Glutamatergic neuron (in vitro differentiated cells): ENCODE data around the gene CAMK1D. TPM values are rescaled to one million over a fixed set of nuclear protein-coding genes. Genes with fewer than 3 reads are reported as not detected.
"Not testable (repeated sequence)": the region's sequence is repeated elsewhere in the genome, so short reads cannot be mapped to it uniquely, and the experiment has no call there.

ENCODE experiments used
- DNase-seq: peaks from one replicate; pipeline ENCODE4 v3.0.0; 2022
- H3K27ac Mint-ChIP-seq: one replicate; pipeline ENCODE4 v1.8.0; 2020; ENCODE audit warnings: mild to moderate bottlenecking, mixed read lengths, inconsistent platforms; ENCODE audit not compliant: unreplicated experiment
- H3K27me3 Mint-ChIP-seq: one replicate; pipeline ENCODE4 v1.8.0; 2020; ENCODE audit warnings: mild to moderate bottlenecking, moderate library complexity, mixed read lengths, inconsistent platforms; ENCODE audit not compliant: unreplicated experiment
- H3K36me3 Mint-ChIP-seq: one replicate; pipeline ENCODE4 v1.8.0; 2020; ENCODE audit warnings: mild to moderate bottlenecking, mixed read lengths, inconsistent platforms; ENCODE audit not compliant: unreplicated experiment
- H3K4me1 Mint-ChIP-seq: one replicate; pipeline ENCODE4 v1.8.0; 2020; ENCODE audit warnings: mild to moderate bottlenecking, low read depth, mixed read lengths, inconsistent platforms; ENCODE audit not compliant: unreplicated experiment
- H3K4me3 Mint-ChIP-seq: one replicate; pipeline ENCODE4 v1.8.0; 2020; ENCODE audit warnings: mild to moderate bottlenecking, mixed read lengths, inconsistent platforms; ENCODE audit not compliant: unreplicated experiment
- H3K9me3 Mint-ChIP-seq: one replicate; pipeline ENCODE4 v1.8.0; 2020; ENCODE audit warnings: mild to moderate bottlenecking, moderate library complexity, mixed read lengths, inconsistent platforms; ENCODE audit not compliant: unreplicated experiment
- total RNA-seq: library from RNA; stranded (reverse); fragmentation: NEBNext Ultra II Directional; extraction: Animal tissue kit (Norgen Biotek cat#: 25700); gene quantifications from one replicate; pipeline ENCODE4 v1.2.1, GENCODE V29; 2021; ENCODE audit not compliant: unreplicated experiment
- TF ChIP-seq, protein P1 (sequence below): fragments of 200-600 bp; sonication (generic); IDR thresholded peaks from one replicate; pipeline ENCODE4 v1.5.0; 2021; ENCODE audit not compliant: partially characterized antibody, unreplicated experiment

CAMK1D gene
- total RNA-seq, 1 donor from 2014 or later: 29.8 TPM

GRCh38 chr10:12351889-12352288, 2.5 kb downstream of the CAMK1D start:
- Mint-ChIP-seq H3K4me1 (peaks cover 8% of the 10 kb centered on the region), H3K4me3 (no peak overlapping the region)

GRCh38 chr10:12353399-12354242, 4.3 kb downstream of the CAMK1D start:
- Mint-ChIP-seq H3K27me3 (peaks cover 7% of the 10 kb centered on the region), H3K4me3 (no peak overlapping the region), H3K9me3 (peaks cover 10% of the 10 kb centered on the region), H3K27ac (no peak overlapping the region), H3K36me3 (no peaks in the 10 kb centered on the region), H3K4me1 (peaks cover 8% of the 10 kb centered on the region)
- TF ChIP-seq, protein P1, sequence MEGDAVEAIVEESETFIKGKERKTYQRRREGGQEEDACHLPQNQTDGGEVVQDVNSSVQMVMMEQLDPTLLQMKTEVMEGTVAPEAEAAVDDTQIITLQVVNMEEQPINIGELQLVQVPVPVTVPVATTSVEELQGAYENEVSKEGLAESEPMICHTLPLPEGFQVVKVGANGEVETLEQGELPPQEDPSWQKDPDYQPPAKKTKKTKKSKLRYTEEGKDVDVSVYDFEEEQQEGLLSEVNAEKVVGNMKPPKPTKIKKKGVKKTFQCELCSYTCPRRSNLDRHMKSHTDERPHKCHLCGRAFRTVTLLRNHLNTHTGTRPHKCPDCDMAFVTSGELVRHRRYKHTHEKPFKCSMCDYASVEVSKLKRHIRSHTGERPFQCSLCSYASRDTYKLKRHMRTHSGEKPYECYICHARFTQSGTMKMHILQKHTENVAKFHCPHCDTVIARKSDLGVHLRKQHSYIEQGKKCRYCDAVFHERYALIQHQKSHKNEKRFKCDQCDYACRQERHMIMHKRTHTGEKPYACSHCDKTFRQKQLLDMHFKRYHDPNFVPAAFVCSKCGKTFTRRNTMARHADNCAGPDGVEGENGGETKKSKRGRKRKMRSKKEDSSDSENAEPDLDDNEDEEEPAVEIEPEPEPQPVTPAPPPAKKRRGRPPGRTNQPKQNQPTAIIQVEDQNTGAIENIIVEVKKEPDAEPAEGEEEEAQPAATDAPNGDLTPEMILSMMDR: no peak
- no peak for DNase-seq

More at GRCh38 chr10:12351889-12352288, 2.5 kb downstream of the CAMK1D start:
- H3K36me3 Mint-ChIP-seq: no peaks in the 10 kb centered on the region
- H3K9me3 Mint-ChIP-seq: peaks cover 16% of the 10 kb centered on the region
- TF ChIP-seq, protein P1: no peak
- no peak for DNase-seq
- H3K27me3 Mint-ChIP-seq: peaks cover 16% of the 10 kb centered on the region
- H3K27ac Mint-ChIP-seq: no peak overlapping the region

DNA sequence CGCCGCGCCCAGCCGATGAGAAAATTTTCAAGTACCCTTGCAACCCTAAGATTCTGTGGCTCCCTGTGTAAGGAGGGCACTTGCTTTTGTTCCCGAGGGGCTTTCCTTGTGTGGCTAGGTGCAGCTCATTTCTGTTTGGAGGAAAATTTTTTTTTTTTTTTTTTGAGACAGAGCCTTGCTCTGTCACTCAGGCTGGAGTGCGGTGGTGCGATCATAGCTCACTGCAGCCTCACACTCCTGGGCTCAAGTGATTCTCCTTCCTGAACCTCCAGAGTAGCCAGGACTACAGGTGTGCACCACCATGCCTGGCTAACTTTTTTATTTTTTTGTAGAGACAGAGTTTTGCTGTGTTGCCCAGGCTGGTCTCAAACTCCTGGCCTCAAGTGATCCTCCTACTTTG, 5.3 kb downstream of the CAMK1D start:
- not testable (repeated sequence) for DNase-seq, H3K27ac Mint-ChIP-seq

GRCh38 chr10:12355384-12355783, 6.0 kb downstream of the CAMK1D start:
- Mint-ChIP-seq H3K36me3 (no peaks in the 10 kb centered on the region), H3K4me1 (peaks cover 16% of the 10 kb centered on the region), H3K9me3 (peaks cover 8% of the 10 kb centered on the region), H3K27me3 (peaks cover 3% of the 10 kb centered on the region), H3K4me3 (no peak overlapping the region), H3K27ac (no peak overlapping the region)
- TF ChIP-seq, protein P1: no peak
- no peak for DNase-seq

More for the DNA sequence above, 5.3 kb downstream of the CAMK1D start:
- H3K36me3 Mint-ChIP-seq, H3K27me3 Mint-ChIP-seq, H3K4me3 Mint-ChIP-seq: not testable (repeated sequence)
- H3K4me1 Mint-ChIP-seq: peaks cover 12% of the 10 kb centered on the region
- peaks cover 12% of the 10 kb centered on the region for H3K9me3 Mint-ChIP-seq

DNA sequence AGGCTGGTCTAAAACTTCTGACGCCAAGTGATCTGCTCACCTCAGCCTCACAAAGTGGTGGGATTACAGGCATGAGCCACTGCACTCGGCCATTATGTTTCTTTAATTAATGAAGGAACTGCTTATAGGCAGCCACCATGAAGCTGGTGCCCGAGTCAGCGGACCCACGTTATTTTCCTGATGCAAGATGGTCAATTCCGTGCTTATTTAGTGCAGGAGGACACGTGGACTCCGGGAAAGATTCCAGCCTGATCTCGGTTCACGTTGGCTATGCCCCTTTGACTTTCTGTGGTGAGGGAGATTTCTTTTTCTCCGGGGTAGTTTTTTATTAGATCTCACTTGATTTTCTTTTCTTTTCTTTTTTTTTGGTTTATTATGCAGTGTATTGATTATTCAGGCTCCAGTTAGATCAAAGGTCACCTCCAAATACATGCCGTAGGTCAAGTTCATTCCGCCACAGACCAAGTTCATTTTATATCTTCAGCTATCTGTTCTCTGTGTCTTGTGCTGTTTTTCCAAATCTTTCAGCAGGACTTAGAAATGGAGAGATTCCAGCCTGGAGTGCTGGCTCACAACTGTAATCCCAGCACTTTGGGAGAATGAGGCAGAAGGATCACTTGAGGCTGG, 8.3 kb downstream of the CAMK1D start:
- no peak overlapping the region for H3K27ac Mint-ChIP-seq
- TF ChIP-seq, protein P1: no peak
- peaks cover 18% of the 10 kb centered on the region for H3K4me1 Mint-ChIP-seq
- H3K9me3 Mint-ChIP-seq: peaks cover 3% of the 10 kb centered on the region
- no peaks in the 10 kb centered on the region for H3K36me3 Mint-ChIP-seq
- H3K4me3 Mint-ChIP-seq: no peak overlapping the region
- no peak for DNase-seq
- H3K27me3 Mint-ChIP-seq: no peaks in the 10 kb centered on the region
